HG02981 (cell line): ENCODE results near the gene PSMB9.

ENCODE experiments used
- ATAC-seq: cut with Tn5 transposase; IDR thresholded peaks from one replicate; pipeline ENCODE4 v1.9.1; 2021; ENCODE audit warnings: mild to moderate bottlenecking, moderate library complexity; ENCODE audit not compliant: unreplicated experiment

Gene PSMB9

DNA sequence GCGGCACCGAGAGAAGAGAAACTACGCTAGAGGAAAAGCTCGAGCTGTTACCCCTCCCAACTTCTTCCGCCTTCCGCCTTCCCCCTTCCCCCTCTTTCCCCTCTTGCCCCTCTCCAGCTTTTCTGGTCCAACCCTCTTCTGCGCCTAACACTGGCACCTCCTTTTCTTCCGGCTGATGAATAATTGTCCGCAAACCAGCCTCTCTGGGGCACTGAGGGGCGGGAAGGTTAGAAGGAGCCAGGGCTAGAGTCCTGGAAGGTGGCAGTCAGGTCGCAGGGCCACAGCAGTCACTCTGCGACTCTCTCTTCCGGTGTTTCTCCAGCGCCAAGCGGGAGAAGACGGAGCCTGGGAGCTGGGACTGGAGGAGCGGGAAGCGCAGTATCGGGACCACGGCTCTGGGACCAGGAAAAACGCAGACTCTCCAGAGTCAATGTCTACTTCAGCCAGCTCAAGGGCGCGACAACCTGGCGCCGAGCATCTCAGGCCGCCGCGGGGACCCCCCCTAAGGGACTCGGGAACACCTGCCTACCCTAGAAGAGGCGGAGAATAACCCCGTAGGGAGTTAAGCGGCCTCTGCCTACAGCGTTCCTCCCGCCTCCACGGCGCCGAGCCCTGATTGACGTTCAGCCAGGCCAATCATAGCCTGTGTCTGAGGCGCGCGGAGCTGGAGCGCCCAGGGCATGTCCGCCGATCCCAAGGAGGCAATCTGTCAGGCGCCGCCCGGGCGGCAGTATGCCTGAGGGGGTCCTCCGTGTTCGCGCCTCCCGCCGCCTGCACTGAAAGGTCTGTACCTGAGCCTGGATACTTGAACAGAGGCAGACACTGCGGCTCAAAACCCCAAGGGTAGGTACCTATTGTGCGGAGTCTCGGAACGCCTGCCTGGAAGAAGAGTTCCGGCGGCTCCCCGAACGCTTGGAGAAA lies 40.4 kb downstream of the PSMB9 start:
- ATAC-seq, result peak; percentile 94

DNA sequence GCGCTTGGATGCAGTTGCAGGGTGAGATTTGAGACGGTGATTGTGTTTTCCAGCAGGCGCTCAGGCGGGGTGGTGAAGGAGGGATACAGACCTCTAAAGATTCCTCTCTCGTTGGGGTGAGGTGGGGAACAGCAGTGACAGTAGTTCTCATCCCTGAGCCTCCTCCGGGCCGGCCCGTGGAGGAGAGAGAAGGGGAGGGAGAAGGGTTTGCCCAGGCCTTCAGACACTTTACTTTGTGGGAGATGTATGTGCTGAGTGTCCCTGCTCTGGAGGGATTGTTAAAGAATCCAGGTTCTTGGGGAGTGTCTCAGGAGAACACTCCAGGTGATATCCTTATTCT lies 41.0 kb downstream of the PSMB9 start:
- ATAC-seq, result peak; percentile 4

DNA sequence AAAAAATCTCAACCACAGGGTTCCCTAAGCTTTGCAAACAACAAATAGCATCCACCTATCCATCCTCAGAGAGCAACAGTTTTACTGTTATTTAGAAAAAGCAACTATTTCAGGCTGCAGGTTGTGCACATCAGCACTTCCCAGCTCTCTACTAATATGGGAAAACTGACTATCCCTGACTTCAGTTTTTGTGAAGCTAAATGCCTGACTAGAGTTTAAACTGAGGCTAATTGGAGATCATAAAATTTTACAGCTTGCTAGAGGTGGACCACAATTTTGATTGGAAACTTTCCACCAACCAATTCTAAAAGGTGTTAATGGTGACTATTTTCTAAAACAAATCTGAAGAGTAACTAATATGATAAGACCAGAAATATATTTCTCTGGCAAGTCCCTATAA lies 50.0 kb downstream of the PSMB9 start:
- no peak for ATAC-seq

GRCh38 chr6:32905078-32905477 lies 51.1 kb downstream of the PSMB9 start:
- ATAC-seq, result no peak

GRCh38 chr6:32906539-32906938 lies 52.5 kb downstream of the PSMB9 start:
- ATAC-seq, result no peak

DNA sequence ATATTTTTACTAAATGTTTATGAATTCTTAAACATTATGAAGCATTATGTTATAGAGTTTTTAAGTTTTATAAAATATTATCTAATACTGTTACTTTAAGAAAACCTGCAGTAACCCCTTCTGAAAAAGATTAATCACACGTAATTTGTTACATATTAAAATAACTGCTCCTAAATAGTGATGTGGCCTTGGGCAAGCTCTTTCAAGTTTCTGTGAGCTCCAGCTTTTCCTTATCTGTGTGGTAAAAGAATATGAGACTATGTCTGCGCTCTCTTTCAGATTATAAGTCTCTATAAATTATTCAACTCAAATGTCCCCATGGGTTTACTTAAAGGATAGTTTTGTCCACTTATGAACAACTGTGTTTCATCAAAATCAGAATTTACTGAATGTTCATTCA lies 54.9 kb downstream of the PSMB9 start:
- no peak for ATAC-seq
